ENCODE results near the gene ZBTB46. TPM values are rescaled to one million over a fixed set of nuclear protein-coding genes. Genes with fewer than 3 reads are reported as not detected.

Gene ZBTB46
- total RNA-seq, 1 donor = 0.36 TPM

GRCh38 chr20:63860325-63861051 lies 29.4 kb upstream of the ZBTB46 start:
- H4K20me1 ChIP-seq (ENCODE audit: insufficient read depth, low read length) = peaks cover 15% of the 10 kb centered on the region
- H3K4me2 ChIP-seq (ENCODE audit: insufficient read depth, low read length) = no peak overlapping the region
- H3K9me3 ChIP-seq (ENCODE audit: low read depth, low read length) = no peaks in the 10 kb centered on the region
- H3K4me3 ChIP-seq (ENCODE audit: insufficient read depth, low read length) = no peak overlapping the region
- peaks cover 6% of the 10 kb centered on the region for H3K36me3 ChIP-seq (ENCODE audit: insufficient read depth, low read length)
- H3K27me3 ChIP-seq (ENCODE audit: insufficient read depth, low read length) = peaks cover 9% of the 10 kb centered on the region
- peaks cover 26% of the 10 kb centered on the region for H3K4me1 ChIP-seq (ENCODE audit: insufficient read depth, low read length)
- TF ChIP-seq CTCF (IDR thresholded peaks at IDR 0.05; ENCODE audit: extremely low read depth, low read depth, low read length) = no peak
- peaks cover 32% of the 10 kb centered on the region for H3K79me2 ChIP-seq (ENCODE audit: insufficient read depth, low read length)
- H2AFZ ChIP-seq (ENCODE audit: low read length) = no peak overlapping the region
- DNase-seq (ENCODE audit: insufficient read length, low spot score, missing footprints) = peak; percentile 85
- H3K27ac ChIP-seq (ENCODE audit: low read depth, low read length) = no peak overlapping the region

- Histone ChIP-seq H3K79me2 (ENCODE audit: insufficient read depth, low read length) (peaks cover 22% of the 10 kb centered on the region), H3K27me3 (ENCODE audit: insufficient read depth, low read length) (peaks cover 19% of the 10 kb centered on the region), H3K4me3 (ENCODE audit: insufficient read depth, low read length) (no peak overlapping the region), H2AFZ (ENCODE audit: low read length) (no peak overlapping the region), H3K9me3 (ENCODE audit: low read depth, low read length) (no peaks in the 10 kb centered on the region), H3K27ac (ENCODE audit: low read depth, low read length) (no peak overlapping the region), H4K20me1 (ENCODE audit: insufficient read depth, low read length) (peaks cover 15% of the 10 kb centered on the region), H3K4me2 (ENCODE audit: insufficient read depth, low read length) (peak overlapping the region; percentile 15), H3K4me1 (ENCODE audit: insufficient read depth, low read length) (peaks cover 24% of the 10 kb centered on the region), H3K36me3 (ENCODE audit: insufficient read depth, low read length) (peaks cover 6% of the 10 kb centered on the region)
- peak; percentile 76 for DNase-seq (ENCODE audit: insufficient read length, low spot score, missing footprints)
- no peak for TF ChIP-seq CTCF (IDR thresholded peaks at IDR 0.05; ENCODE audit: extremely low read depth, low read depth, low read length)
Observed at GRCh38 chr20:63859166-63859699, 28.2 kb upstream of the ZBTB46 start.

- H2AFZ ChIP-seq (ENCODE audit: low read length) = no peak overlapping the region
Observed at GRCh38 chr20:63858393-63859165, 27.5 kb upstream of the ZBTB46 start.

More at GRCh38 chr20:63858393-63859165, 27.5 kb upstream of the ZBTB46 start:
- Histone ChIP-seq H3K27me3 (ENCODE audit: insufficient read depth, low read length) (peaks cover 19% of the 10 kb centered on the region), H3K79me2 (ENCODE audit: insufficient read depth, low read length) (peaks cover 16% of the 10 kb centered on the region), H3K4me2 (ENCODE audit: insufficient read depth, low read length) (peak overlapping the region; percentile 15), H3K27ac (ENCODE audit: low read depth, low read length) (no peak overlapping the region), H3K4me1 (ENCODE audit: insufficient read depth, low read length) (peaks cover 18% of the 10 kb centered on the region), H3K9me3 (ENCODE audit: low read depth, low read length) (no peaks in the 10 kb centered on the region), H3K36me3 (ENCODE audit: insufficient read depth, low read length) (peaks cover 6% of the 10 kb centered on the region), H3K4me3 (ENCODE audit: insufficient read depth, low read length) (no peak overlapping the region), H4K20me1 (ENCODE audit: insufficient read depth, low read length) (peaks cover 15% of the 10 kb centered on the region)
- peak; percentile 94 for DNase-seq (ENCODE audit: insufficient read length, low spot score, missing footprints)
- TF ChIP-seq CTCF (IDR thresholded peaks at IDR 0.05; ENCODE audit: extremely low read depth, low read depth, low read length) = peak; percentile 30
